ENCODE data around the gene XKR8.

- TF ChIP-seq POLR2A (IDR thresholded peaks at IDR 0.05) (no peak), CTCF (IDR thresholded peaks at IDR 0.05) (no peak), POLR2AphosphoS5 (IDR thresholded peaks at IDR 0.05) (no peak), EP300 (IDR thresholded peaks at IDR 0.05) (no peak)
These were observed 21.3 kb upstream of the XKR8 start for GRCh38 chr1:27938488-27938887.

All from sigmoid colon (tissue), 4 donors.